ENCODE results near the gene CSTB. TPM values are rescaled to one million over a fixed set of nuclear protein-coding genes. Genes with fewer than 3 reads are reported as not detected.

The CSTB gene
- total and polyA plus RNA-seq, 2 donors (not counting 3 experiments of a cell fraction or from before 2014, with no cell fraction given) = 65.8 to 83.7 TPM

- Histone ChIP-seq H3K4me1 (ENCODE audit: control insufficient read depth, extremely low read depth, insufficient read depth, low read length) (no peaks in the 10 kb centered on the region), H3K27me3 (ENCODE audit: control insufficient read depth in 2 of 2, insufficient read depth in 2 of 2, low read length in 2 of 2) (no peaks in the 10 kb centered on the region), H3K4me2 (ENCODE audit: insufficient read depth, low read length) (no peak overlapping the region), H2AFZ (ENCODE audit: low read depth, low read length) (no peak overlapping the region), H3K9me3 (replicated peaks; ENCODE audit: control insufficient read depth, insufficient read depth, low read length) (no peaks in the 10 kb centered on the region), H3K79me2 (ENCODE audit: control insufficient read depth, insufficient read depth, low read length) (no peaks in the 10 kb centered on the region), H3K36me3 (ENCODE audit: control insufficient read depth in 2 of 2, extremely low read depth in 1 of 2, insufficient read depth in 2 of 2, low read length in 2 of 2) (peaks cover 0 to 8% of the 10 kb centered on the region in 2 experiments), H3K27ac (ENCODE audit: insufficient read depth, low read depth, low read length) (no peak overlapping the region), H3K9me1 (replicated peaks; ENCODE audit: control insufficient read depth, extremely low read depth, insufficient read depth, low read length) (no peaks in the 10 kb centered on the region), H3K4me3 (replicated peaks in 1 of 3; ENCODE audit: insufficient read depth in 1 of 3, low read depth in 1 of 3, low read length in 3 of 3) (no peak overlapping the region), H3K9ac (replicated peaks; ENCODE audit: extremely low read depth, insufficient read depth, low read length) (no peak overlapping the region), H4K20me1 (replicated peaks; ENCODE audit: control insufficient read depth, extremely low read depth, insufficient read depth, low read length) (no peaks in the 10 kb centered on the region)
- intact Hi-C loops (cut with micrococcal nuclease) = no loop called here
- ChIA-PET POLR2A (no interaction called here), CTCF (interaction anchor here (1.2 to 1.4 kb wide), 2 partner anchors 9 to 18 kb away, joined by 3 to 4 read pairs; no protein-coding TSS in a partner anchor)
- no TSS peak for BruUV-seq (replicated peaks)
- dilution Hi-C loops (cut with MboI; ENCODE audit: extremely low pct_ligation_motif_present, low sequenced_read_pairs) = no loop called here
- FAIRE-seq (no peak), DNase-seq (ENCODE audit: low read depth, low spot score) (no peak)
- TF ChIP-seq POLR2AphosphoS5 (IDR thresholded peaks at IDR 0.05; ENCODE audit: insufficient read depth, low read depth, low read length) (no peak), EZH2 (IDR thresholded peaks at IDR 0.05; ENCODE audit: borderline replicate concordance, low read depth, low read length, severe bottlenecking) (no peak), FOS (IDR thresholded peaks at IDR 0.05; ENCODE audit: borderline replicate concordance, insufficient read depth, low read length) (no peak), GATA2 (IDR thresholded peaks at IDR 0.05; ENCODE audit: insufficient read depth, insufficient read length, low read depth, low read length) (no peak), MYC (IDR thresholded peaks at IDR 0.05; ENCODE audit: low read depth, low read length) (no peak), CTCF (IDR thresholded peaks at IDR 0.05; ENCODE audit: extremely low read depth in 1 of 2, insufficient read depth in 1 of 2, low read depth in 1 of 2, low read length in 2 of 2) (no peak), JUN (IDR thresholded peaks at IDR 0.05; ENCODE audit: borderline replicate concordance, insufficient read depth, insufficient read length, low read depth) (no peak), MAX (IDR thresholded peaks at IDR 0.05; ENCODE audit: insufficient read depth, insufficient read length) (no peak)
These were observed 30.2 kb downstream of the CSTB start for GRCh38 chr21:43745772-43746517.
